OCI-LY1 (cell line): Measurements from ENCODE around the gene P2RY11.

ENCODE experiments used
- CTCF ChIP-seq: fragments of 200-600 bp; sonication (generic), shearing (Covaris generic); IDR thresholded peaks from 2 replicates; pipeline ENCODE4 v1.5.1; 2017; ENCODE audit warnings: mild to moderate bottlenecking, antibody characterized with exemption, low read length, moderate library complexity, mixed read lengths
- EZH2 ChIP-seq: fragments of 200-600 bp; sonication (generic), shearing (Covaris generic); IDR thresholded peaks from 2 replicates; pipeline ENCODE4 v1.8.0; 2017; ENCODE audit warnings: borderline replicate concordance, mixed run types, mild to moderate bottlenecking, antibody characterized with exemption, low read length, moderate library complexity, mixed read lengths

GRCh38 chr19:10105509-10106099 is 5.9 kb upstream of the P2RY11 start:
- TF ChIP-seq CTCF (no peak), EZH2 (no peak)
